GM18498 (cell line): Measurements from ENCODE around the gene ZNF485.

Source experiments
- ATAC-seq: cut with Tn5 transposase; IDR thresholded peaks from one replicate; pipeline ENCODE4 v1.9.1; 2021; ENCODE audit warnings: mild to moderate bottlenecking, moderate library complexity; ENCODE audit not compliant: unreplicated experiment

ZNF485 gene

DNA sequence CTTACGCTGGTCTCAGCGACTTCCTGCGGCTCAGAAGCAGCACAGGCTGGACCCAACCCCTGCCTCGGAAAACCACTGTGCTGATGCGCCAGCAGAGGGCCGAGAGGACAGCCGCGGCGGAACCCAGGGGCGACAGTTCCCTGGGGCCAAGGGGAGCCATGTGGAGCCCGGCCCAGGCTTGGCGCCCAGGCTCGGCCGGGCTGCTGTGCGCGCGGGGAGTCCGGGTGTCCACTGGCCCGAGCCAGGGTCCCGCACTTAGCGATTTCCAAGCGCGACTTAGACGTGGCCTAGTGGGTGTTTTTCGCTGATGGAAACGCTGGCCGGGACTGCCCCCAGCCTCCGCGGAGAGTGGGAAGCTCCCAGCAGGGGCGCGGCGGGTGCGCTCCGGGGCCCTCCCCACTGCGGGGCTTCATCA, 61.1 kb downstream of the ZNF485 start:
- ATAC-seq, result no peak
